HFFc6 (cell line): ENCODE data around the gene DNAJB4. TPM values are rescaled to one million over a fixed set of nuclear protein-coding genes. Genes with fewer than 3 reads are reported as not detected.

Source experiments
- DNase-seq: peaks from one replicate; pipeline ENCODE4 v3.0.0-alpha.2; 2018
- H3K27ac Mint-ChIP-seq: 2 replicates; pipeline ENCODE4 v1.8.0; 2020; ENCODE audit warnings: mild to moderate bottlenecking, mixed read lengths
- H3K27me3 Mint-ChIP-seq: 2 replicates; pipeline ENCODE4 v1.8.0; 2021; ENCODE audit warnings: mild to moderate bottlenecking, moderate library complexity, mixed read lengths; ENCODE audit not compliant: insufficient read depth
- H3K36me3 Mint-ChIP-seq: 2 replicates; pipeline ENCODE4 v1.8.0; 2021; ENCODE audit warnings: low read depth, mixed read lengths
- H3K4me1 Mint-ChIP-seq: 2 replicates; pipeline ENCODE4 v1.8.0; 2020; ENCODE audit warnings: low read depth, mixed read lengths
- H3K4me3 Mint-ChIP-seq: 2 replicates; pipeline ENCODE4 v1.8.0; 2020; ENCODE audit warnings: mild to moderate bottlenecking, moderate library complexity, mixed read lengths
- H3K9me3 Mint-ChIP-seq: 2 replicates; pipeline ENCODE4 v1.8.0; 2020; ENCODE audit warnings: mild to moderate bottlenecking, mixed read lengths
- CTCF ChIP-seq: fragments of 200-600 bp; sonication (generic); IDR thresholded peaks from 2 replicates; pipeline ENCODE4 v1.5.0; 2021; ENCODE audit warnings: antibody characterized with exemption, mild to moderate bottlenecking
- total RNA-seq, 6 experiments: library from RNA; stranded (reverse); fragmentation: NEBNext Ultra II Directional; extraction: Animal tissue kit (Norgen Biotek cat#: 25700); gene quantifications; 2 replicates in 1 of 6; 3 replicates in 5 of 6; pipeline ENCODE4 v1.2.3, GENCODE V29; 2021

DNAJB4 gene
- total RNA-seq, 6 experiments from 2014 or later = 89.6 to 245 (median 99.0) TPM

GRCh38 chr1:78038071-78038470 is 33.3 kb downstream of the DNAJB4 start:
- DNase-seq = peak; percentile 21
- no peak overlapping the region for H3K4me3 Mint-ChIP-seq
- H3K27me3 Mint-ChIP-seq = peaks cover 1% of the 10 kb centered on the region; the same call in 1 of the 2 replicates
- H3K4me1 Mint-ChIP-seq = peaks cover 23% of the 10 kb centered on the region
- TF ChIP-seq CTCF = no peak
- peak overlapping the region; percentile 36 for H3K27ac Mint-ChIP-seq
- no peaks in the 10 kb centered on the region for H3K36me3 Mint-ChIP-seq
- H3K9me3 Mint-ChIP-seq = no peaks in the 10 kb centered on the region

DNA sequence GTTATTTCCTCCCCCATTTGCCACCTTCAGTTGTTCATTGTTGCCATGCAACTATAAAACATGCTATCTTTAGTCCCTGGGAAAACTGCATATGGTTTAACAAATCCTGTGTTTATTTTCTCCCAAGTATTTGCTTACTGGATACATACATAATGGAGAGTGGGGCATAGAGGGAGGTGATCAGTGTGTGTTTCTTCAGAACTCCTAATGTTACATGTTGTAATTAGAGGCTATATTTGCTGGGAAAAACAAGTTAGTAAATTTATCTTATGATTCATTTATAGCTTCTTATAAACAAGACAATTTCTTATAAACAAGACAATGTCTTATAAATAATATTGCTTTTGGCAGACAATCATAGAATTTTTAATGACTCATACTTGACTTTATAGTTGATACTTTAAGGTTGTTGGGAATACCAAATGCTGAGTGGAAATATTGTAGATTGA is 33.8 kb downstream of the DNAJB4 start:
- peak; percentile 27 for DNase-seq

DNA sequence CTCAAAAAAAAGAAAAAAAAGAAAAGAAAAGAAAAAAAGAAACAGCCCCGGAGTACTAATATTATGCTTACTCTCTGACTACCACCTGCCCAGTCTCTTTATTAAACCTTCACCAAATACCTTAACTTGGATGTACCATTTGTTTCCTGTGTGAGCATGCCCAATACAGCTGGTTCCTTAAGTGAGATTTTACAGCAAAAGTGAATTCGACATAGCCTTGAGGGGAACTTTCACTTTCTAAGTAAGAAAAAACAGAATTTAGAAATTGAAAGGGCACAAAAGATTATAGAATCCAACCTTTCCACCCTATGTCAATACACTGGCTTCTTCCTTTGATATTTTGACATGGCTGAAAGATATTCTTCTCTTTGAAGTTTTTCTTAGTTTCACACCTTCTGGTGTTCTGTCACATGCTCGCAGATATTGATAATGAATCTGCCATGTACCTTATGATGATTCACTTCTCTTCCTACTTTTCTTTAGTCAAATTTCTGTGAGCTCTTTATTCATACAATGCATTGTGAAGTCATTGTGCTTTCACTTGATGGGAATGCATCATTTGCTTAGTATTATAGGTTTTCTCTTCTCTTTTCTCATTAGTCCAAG is 35.8 kb downstream of the DNAJB4 start:
- TF ChIP-seq CTCF = no peak
- DNase-seq = no peak
- Mint-ChIP-seq H3K4me3 (no peak overlapping the region), H3K4me1 (peaks cover 20% of the 10 kb centered on the region), H3K27me3 (peaks cover 9% of the 10 kb centered on the region; the same call in 1 of the 2 replicates), H3K36me3 (no peaks in the 10 kb centered on the region), H3K9me3 (no peaks in the 10 kb centered on the region), H3K27ac (no peak overlapping the region)

More for the DNA sequence above, 33.8 kb downstream of the DNAJB4 start:
- Mint-ChIP-seq H3K27ac (peak overlapping the region; percentile 36), H3K4me1 (peaks cover 20% of the 10 kb centered on the region), H3K9me3 (no peaks in the 10 kb centered on the region), H3K27me3 (peaks cover 3% of the 10 kb centered on the region; the same call in 1 of the 2 replicates), H3K4me3 (no peak overlapping the region), H3K36me3 (no peaks in the 10 kb centered on the region)
- TF ChIP-seq CTCF = no peak

- H3K27me3 Mint-ChIP-seq = peaks cover 17% of the 10 kb centered on the region; the same call in 1 of the 2 replicates
- TF ChIP-seq CTCF = no peak
- DNase-seq = no peak
- H3K9me3 Mint-ChIP-seq = no peaks in the 10 kb centered on the region
- no peaks in the 10 kb centered on the region for H3K36me3 Mint-ChIP-seq
- no peak overlapping the region for H3K27ac Mint-ChIP-seq
- H3K4me3 Mint-ChIP-seq = no peak overlapping the region
- peaks cover 26% of the 10 kb centered on the region for H3K4me1 Mint-ChIP-seq
These were observed 38.7 kb downstream of the DNAJB4 start for GRCh38 chr1:78043436-78043835.

DNA sequence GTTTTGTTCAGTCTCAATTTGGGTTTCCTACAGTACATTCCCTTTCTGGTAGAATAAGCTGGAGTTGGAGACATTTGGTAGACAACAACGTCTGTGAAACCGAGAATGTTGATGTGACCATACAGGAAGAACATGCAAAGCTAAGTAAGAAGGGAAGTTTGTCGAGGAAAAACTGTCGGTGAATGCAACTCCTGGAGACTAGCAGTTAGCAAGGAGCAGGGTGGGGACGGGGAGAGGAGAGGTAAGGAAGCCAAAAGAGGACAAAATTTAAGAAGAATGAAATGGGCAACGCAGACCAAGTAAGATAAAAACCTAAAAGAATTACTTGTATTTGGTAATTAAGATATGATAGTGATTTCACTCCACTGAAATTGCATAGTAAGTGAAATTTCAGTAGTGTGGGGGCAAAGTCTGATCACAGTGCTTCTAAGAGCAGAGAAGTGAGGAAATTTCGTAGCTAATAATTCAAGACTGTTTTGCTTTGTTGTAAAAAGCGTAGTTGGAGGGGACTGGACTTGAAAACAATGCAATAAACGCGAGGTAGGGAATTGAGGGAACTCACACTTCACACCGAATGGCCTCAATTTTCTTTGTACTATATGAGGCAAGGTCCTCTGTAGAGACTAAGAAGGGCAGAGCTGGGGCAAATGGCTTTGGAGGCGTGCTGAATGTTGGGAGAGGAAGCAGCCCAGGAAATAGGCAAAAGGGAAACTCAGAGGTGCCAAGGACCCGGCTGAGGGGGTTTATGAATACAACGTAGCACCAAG is 40.2 kb downstream of the DNAJB4 start:
- H3K4me1 Mint-ChIP-seq = peaks cover 22% of the 10 kb centered on the region
- peak overlapping the region; percentile 37 for H3K4me3 Mint-ChIP-seq
- DNase-seq = no peak
- peaks cover 17% of the 10 kb centered on the region; the same call in 1 of the 2 replicates for H3K27me3 Mint-ChIP-seq
- no peak overlapping the region for H3K27ac Mint-ChIP-seq
- TF ChIP-seq CTCF = no peak
- no peaks in the 10 kb centered on the region for H3K9me3 Mint-ChIP-seq
- H3K36me3 Mint-ChIP-seq = no peaks in the 10 kb centered on the region
